Measurements from ENCODE around the gene AAK1. TPM values are rescaled to one million over a fixed set of nuclear protein-coding genes. Genes with fewer than 3 reads are reported as not detected.

AAK1 gene
- total RNA-seq, 1 donor from 2014 or later: 43.4 TPM

GRCh38 chr2:69638630-69639029 is 4.9 kb downstream of the AAK1 start:
- no peak for DNase-seq (ENCODE audit: low spot score, unreplicated experiment)
- peaks cover 19% of the 10 kb centered on the region for H3K4me1 Mint-ChIP-seq (ENCODE audit: low read depth)
- peaks cover 6% of the 10 kb centered on the region for H3K36me3 Mint-ChIP-seq (ENCODE audit: insufficient read depth)
- H3K27me3 Mint-ChIP-seq: no peaks in the 10 kb centered on the region
- H3K27ac Mint-ChIP-seq: no peak overlapping the region
- no peak for TF ChIP-seq CTCF (IDR thresholded peaks at IDR 0.05; ENCODE audit: unreplicated experiment)
- no peak overlapping the region for H3K4me3 Mint-ChIP-seq (ENCODE audit: low read depth)
- no peaks in the 10 kb centered on the region for H3K9me3 Mint-ChIP-seq (ENCODE audit: low read depth)

GRCh38 chr2:69637923-69638322 is 5.6 kb downstream of the AAK1 start:
- H3K4me3 Mint-ChIP-seq (ENCODE audit: low read depth): no peak overlapping the region
- peaks cover 19% of the 10 kb centered on the region for H3K4me1 Mint-ChIP-seq (ENCODE audit: low read depth)
- TF ChIP-seq CTCF (IDR thresholded peaks at IDR 0.05; ENCODE audit: unreplicated experiment): no peak
- H3K36me3 Mint-ChIP-seq (ENCODE audit: insufficient read depth): peaks cover 6% of the 10 kb centered on the region
- no peak for DNase-seq (ENCODE audit: low spot score, unreplicated experiment)
- H3K9me3 Mint-ChIP-seq (ENCODE audit: low read depth): no peaks in the 10 kb centered on the region
- no peak overlapping the region for H3K27ac Mint-ChIP-seq
- no peaks in the 10 kb centered on the region for H3K27me3 Mint-ChIP-seq

- no peaks in the 10 kb centered on the region for H3K27me3 Mint-ChIP-seq
- peaks cover 6% of the 10 kb centered on the region for H3K36me3 Mint-ChIP-seq (ENCODE audit: insufficient read depth)
- H3K4me1 Mint-ChIP-seq (ENCODE audit: low read depth): peaks cover 6% of the 10 kb centered on the region
- TF ChIP-seq CTCF (IDR thresholded peaks at IDR 0.05; ENCODE audit: unreplicated experiment): no peak
- no peak overlapping the region for H3K4me3 Mint-ChIP-seq (ENCODE audit: low read depth)
- DNase-seq (ENCODE audit: low spot score, unreplicated experiment): no peak
- no peaks in the 10 kb centered on the region for H3K9me3 Mint-ChIP-seq (ENCODE audit: low read depth)
- no peak overlapping the region for H3K27ac Mint-ChIP-seq
Observed at GRCh38 chr2:69636395-69636794, 7.1 kb downstream of the AAK1 start.

GRCh38 chr2:69635432-69635831 is 8.1 kb downstream of the AAK1 start:
- TF ChIP-seq CTCF (IDR thresholded peaks at IDR 0.05; ENCODE audit: unreplicated experiment): no peak
- Mint-ChIP-seq H3K9me3 (ENCODE audit: low read depth) (no peaks in the 10 kb centered on the region), H3K4me1 (ENCODE audit: low read depth) (peaks cover 7% of the 10 kb centered on the region), H3K27ac (no peak overlapping the region), H3K36me3 (ENCODE audit: insufficient read depth) (peaks cover 4% of the 10 kb centered on the region), H3K4me3 (ENCODE audit: low read depth) (no peak overlapping the region), H3K27me3 (no peaks in the 10 kb centered on the region)
- DNase-seq (ENCODE audit: low spot score, unreplicated experiment): no peak

GRCh38 chr2:69634196-69634821 is 9.2 kb downstream of the AAK1 start:
- peaks cover 7% of the 10 kb centered on the region for H3K4me1 Mint-ChIP-seq (ENCODE audit: low read depth)
- H3K4me3 Mint-ChIP-seq (ENCODE audit: low read depth): no peak overlapping the region
- H3K27ac Mint-ChIP-seq: no peak overlapping the region
- TF ChIP-seq CTCF (IDR thresholded peaks at IDR 0.05; ENCODE audit: unreplicated experiment): no peak
- no peak for DNase-seq (ENCODE audit: low spot score, unreplicated experiment)
- peaks cover 4% of the 10 kb centered on the region for H3K36me3 Mint-ChIP-seq (ENCODE audit: insufficient read depth)
- H3K27me3 Mint-ChIP-seq: no peaks in the 10 kb centered on the region
- no peaks in the 10 kb centered on the region for H3K9me3 Mint-ChIP-seq (ENCODE audit: low read depth)
